Osteocyte (in vitro differentiated cells): ENCODE measurements around the gene CTRB1. TPM values are rescaled to one million over a fixed set of nuclear protein-coding genes. Genes with fewer than 3 reads are reported as not detected.
A peak's percentile ranks its signal among the peaks of the same experiment; 100 is the strongest.

Experiments used
- DNase-seq: peaks from one replicate; pipeline ENCODE4 v3.0.0; 2021; ENCODE audit warnings: mixed read lengths; ENCODE audit not compliant: unreplicated experiment; ENCODE audit errors: extremely low spot score
- H3K27ac Mint-ChIP-seq: one replicate; pipeline ENCODE4 v1.8.0; 2021; ENCODE audit warnings: mild to moderate bottlenecking, mixed read lengths; ENCODE audit not compliant: unreplicated experiment
- H3K27me3 Mint-ChIP-seq: one replicate; pipeline ENCODE4 v1.8.0; 2021; ENCODE audit warnings: mixed read lengths; ENCODE audit not compliant: unreplicated experiment
- H3K36me3 Mint-ChIP-seq: one replicate; pipeline ENCODE4 v1.8.0; 2021; ENCODE audit warnings: mixed read lengths; ENCODE audit not compliant: unreplicated experiment
- H3K4me1 Mint-ChIP-seq: one replicate; pipeline ENCODE4 v1.8.0; 2021; ENCODE audit warnings: mixed read lengths; ENCODE audit not compliant: unreplicated experiment
- H3K4me3 Mint-ChIP-seq: one replicate; pipeline ENCODE4 v1.8.0; 2021; ENCODE audit warnings: mild to moderate bottlenecking, moderate library complexity, mixed read lengths; ENCODE audit not compliant: unreplicated experiment
- H3K9me3 Mint-ChIP-seq: one replicate; pipeline ENCODE4 v1.8.0; 2021; ENCODE audit warnings: mixed read lengths; ENCODE audit not compliant: unreplicated experiment
- total RNA-seq: library from RNA; stranded (reverse); gene quantifications from 2 replicates; pipeline ENCODE4 v1.2.1, GENCODE V29; 2021
- TF ChIP-seq, protein P1 (sequence below): fragments of 200-600 bp; sonication (generic); IDR thresholded peaks from 2 replicates; pipeline ENCODE4 v1.5.0; 2021; ENCODE audit warnings: antibody characterized with exemption, mild to moderate bottlenecking, moderate library complexity

CTRB1 gene
- total RNA-seq, 1 donor from 2014 or later: not detected

DNA sequence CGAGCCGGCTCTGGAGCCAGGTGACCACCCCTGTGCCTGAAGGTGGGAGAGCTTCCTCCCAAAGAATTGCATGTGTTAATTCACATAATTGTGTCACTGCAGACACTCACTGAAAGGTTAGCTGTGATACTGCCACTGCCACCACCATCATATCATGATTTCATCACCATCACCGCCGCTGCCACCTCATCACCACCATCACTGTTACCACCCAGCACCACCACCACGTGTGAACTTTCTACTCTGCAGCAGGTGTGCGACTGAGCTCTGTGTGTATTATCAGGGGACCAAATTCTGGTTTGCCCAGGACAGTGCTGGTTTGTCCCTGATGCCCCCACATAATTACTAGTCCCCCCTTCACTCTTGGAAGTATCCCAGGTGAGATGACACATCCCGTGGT lies 17.4 kb downstream of the CTRB1 start:
- no peak overlapping the region for H3K4me3 Mint-ChIP-seq
- H3K9me3 Mint-ChIP-seq: no peaks in the 10 kb centered on the region
- H3K36me3 Mint-ChIP-seq: peaks cover 25% of the 10 kb centered on the region
- TF ChIP-seq, protein P1, sequence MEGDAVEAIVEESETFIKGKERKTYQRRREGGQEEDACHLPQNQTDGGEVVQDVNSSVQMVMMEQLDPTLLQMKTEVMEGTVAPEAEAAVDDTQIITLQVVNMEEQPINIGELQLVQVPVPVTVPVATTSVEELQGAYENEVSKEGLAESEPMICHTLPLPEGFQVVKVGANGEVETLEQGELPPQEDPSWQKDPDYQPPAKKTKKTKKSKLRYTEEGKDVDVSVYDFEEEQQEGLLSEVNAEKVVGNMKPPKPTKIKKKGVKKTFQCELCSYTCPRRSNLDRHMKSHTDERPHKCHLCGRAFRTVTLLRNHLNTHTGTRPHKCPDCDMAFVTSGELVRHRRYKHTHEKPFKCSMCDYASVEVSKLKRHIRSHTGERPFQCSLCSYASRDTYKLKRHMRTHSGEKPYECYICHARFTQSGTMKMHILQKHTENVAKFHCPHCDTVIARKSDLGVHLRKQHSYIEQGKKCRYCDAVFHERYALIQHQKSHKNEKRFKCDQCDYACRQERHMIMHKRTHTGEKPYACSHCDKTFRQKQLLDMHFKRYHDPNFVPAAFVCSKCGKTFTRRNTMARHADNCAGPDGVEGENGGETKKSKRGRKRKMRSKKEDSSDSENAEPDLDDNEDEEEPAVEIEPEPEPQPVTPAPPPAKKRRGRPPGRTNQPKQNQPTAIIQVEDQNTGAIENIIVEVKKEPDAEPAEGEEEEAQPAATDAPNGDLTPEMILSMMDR: no peak
- peaks cover 49% of the 10 kb centered on the region for H3K4me1 Mint-ChIP-seq
- DNase-seq: no peak
- no peaks in the 10 kb centered on the region for H3K27me3 Mint-ChIP-seq
- peak overlapping the region; percentile 18 for H3K27ac Mint-ChIP-seq

DNA sequence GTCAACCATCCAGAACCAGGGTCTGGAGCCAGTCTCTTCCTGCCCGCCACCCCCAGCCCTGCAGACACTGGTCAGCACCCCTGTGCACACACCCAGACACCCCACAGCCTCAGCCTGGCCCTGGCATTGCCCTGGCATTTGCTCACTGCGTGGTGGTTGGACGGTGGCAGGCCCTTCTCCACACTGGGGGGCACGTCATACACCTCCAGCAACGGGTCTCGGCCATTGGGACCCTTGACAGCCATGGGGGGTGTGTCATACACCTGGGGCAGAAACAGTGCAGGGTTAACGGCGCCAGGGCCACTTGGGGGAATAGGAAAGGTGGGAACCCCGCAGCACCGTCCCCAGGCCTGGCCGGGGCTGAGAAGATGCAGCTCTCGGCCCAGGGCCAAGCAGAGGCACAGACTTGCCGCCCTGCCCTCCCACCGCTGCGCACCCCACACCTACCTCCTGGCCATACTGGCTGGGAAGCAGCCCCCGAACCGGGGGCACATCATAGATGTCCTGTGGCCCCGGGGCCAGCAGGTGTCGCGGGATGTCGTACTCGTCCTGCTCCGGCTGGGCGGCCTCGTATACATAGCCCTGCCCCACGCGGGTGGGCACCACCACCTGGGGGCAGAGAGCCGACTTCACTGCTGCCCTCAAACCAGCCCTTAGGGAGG lies 18.1 kb downstream of the CTRB1 start:
- no peaks in the 10 kb centered on the region for H3K27me3 Mint-ChIP-seq
- H3K9me3 Mint-ChIP-seq: no peaks in the 10 kb centered on the region
- H3K4me3 Mint-ChIP-seq: no peak overlapping the region
- no peak for DNase-seq
- H3K27ac Mint-ChIP-seq: peak overlapping the region; percentile 18
- peaks cover 21% of the 10 kb centered on the region for H3K36me3 Mint-ChIP-seq
- peaks cover 55% of the 10 kb centered on the region for H3K4me1 Mint-ChIP-seq
- TF ChIP-seq, protein P1: no peak

DNA sequence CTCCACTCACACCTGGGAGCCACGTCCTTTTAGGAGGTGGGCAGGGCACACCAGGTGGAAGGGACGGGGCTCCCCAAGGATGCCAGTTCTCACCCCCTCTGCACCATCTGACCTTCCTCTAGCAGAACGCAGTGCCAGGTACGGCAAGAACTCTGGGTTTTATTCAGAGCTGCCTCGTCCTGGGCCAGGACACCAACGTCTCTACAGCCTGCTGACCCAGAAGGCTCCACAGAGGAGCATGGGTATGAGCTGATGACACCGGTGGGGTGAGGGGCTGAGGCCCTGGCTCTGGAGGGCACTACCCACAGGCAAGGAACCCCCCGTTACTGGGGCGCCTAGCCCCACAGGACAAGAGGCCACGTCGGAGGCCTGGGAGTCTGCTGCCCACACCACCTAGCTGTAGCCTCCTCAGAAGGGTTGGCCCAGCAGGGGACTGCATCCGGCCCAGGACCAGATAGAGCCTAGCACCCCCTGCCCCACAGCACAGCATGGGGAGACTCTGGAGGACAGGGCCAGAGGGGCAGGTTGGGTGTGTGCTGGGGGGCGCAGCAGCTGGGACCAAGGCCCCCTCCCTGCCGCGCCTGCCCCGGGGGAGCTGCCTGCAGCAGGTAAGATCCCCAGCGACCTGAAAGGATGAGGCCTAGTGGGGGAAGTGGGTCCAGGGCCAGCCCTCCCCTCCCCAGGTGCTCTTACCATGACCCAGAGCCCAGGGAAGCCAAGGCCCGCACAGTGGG lies 18.8 kb downstream of the CTRB1 start:
- H3K9me3 Mint-ChIP-seq: no peaks in the 10 kb centered on the region
- no peak for DNase-seq
- no peaks in the 10 kb centered on the region for H3K27me3 Mint-ChIP-seq
- no peak overlapping the region for H3K4me3 Mint-ChIP-seq
- H3K27ac Mint-ChIP-seq: peak overlapping the region; percentile 44
- TF ChIP-seq, protein P1: no peak
- H3K36me3 Mint-ChIP-seq: peaks cover 26% of the 10 kb centered on the region
- peaks cover 59% of the 10 kb centered on the region for H3K4me1 Mint-ChIP-seq

DNA sequence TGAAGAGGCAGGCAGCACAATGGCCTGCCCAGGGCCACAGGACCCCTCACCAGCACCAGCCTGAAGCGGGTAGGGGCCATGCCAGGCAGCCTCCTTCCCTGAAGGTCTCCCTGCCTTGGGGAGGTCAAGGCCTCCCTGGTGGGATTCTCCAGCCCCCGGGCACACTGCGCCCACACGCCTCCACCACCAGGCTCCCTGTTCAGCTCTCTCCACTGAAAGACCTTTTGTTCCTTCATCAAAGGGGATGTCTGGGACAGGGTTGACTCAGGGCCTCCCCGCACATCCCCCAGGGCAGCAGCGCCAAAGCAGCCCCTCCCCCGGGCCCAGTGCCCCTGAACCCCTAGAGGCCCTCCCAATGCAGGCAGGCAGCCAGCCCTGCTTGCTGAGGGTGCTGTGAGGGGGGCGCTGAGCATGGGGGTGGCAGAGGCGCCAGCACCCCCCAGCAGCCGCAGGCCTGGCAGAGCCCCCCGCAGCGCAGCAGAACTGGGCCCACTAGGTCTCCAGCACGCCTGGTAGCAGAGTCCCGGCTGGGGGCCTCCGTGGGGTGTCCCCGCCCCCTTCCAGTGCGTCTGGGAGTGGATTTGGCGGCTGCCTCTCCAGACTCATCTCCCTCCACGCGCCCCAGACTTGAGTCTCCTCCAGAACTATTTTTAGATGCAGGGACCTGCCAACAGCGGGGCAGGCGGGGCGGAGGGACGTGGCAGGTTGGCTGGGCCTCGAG lies 19.5 kb downstream of the CTRB1 start:
- H3K27me3 Mint-ChIP-seq: no peaks in the 10 kb centered on the region
- TF ChIP-seq, protein P1: no peak
- peaks cover 22% of the 10 kb centered on the region for H3K36me3 Mint-ChIP-seq
- no peaks in the 10 kb centered on the region for H3K9me3 Mint-ChIP-seq
- peaks cover 65% of the 10 kb centered on the region for H3K4me1 Mint-ChIP-seq
- no peak for DNase-seq
- H3K4me3 Mint-ChIP-seq: no peak overlapping the region
- H3K27ac Mint-ChIP-seq: peak overlapping the region; percentile 90
